SU-DHL-6 (cell line): ENCODE results near the gene VPS13D.

ENCODE experiments used
- H2AFZ ChIP-seq: fragments of 200-600 bp; sonication (generic); 2 replicates; pipeline ENCODE4 v1.6.1; 2014; ENCODE audit warnings: low read depth, mild to moderate bottlenecking, moderate library complexity, mixed read lengths, antibody characterized with exemption, low read length; ENCODE audit not compliant: severe bottlenecking
- H3F3A ChIP-seq: fragments of 200-600 bp; shearing (Covaris generic); 2 replicates; pipeline ENCODE4 v1.6.0; 2016; ENCODE audit warnings: antibody characterized with exemption, mild to moderate bottlenecking; ENCODE audit not compliant: insufficient read depth
- H3K27ac ChIP-seq: fragments of 200-600 bp; sonication (generic); 2 replicates; pipeline ENCODE4 v1.5.1; 2016; ENCODE audit warnings: low read depth, mild to moderate bottlenecking, low read length, moderate library complexity, mixed read lengths
- H3K27me3 ChIP-seq: fragments of 200-600 bp; sonication (generic), shearing (Covaris generic); 2 replicates; pipeline ENCODE4 v1.6.0; 2014; ENCODE audit warnings: mild to moderate bottlenecking, low read length
- H3K36me3 ChIP-seq: fragments of 200-600 bp; sonication (generic); 2 replicates; pipeline ENCODE4 v1.6.1; 2014; ENCODE audit warnings: mild to moderate bottlenecking, low read length, mixed read lengths
- H3K4me2 ChIP-seq: fragments of 300-600, 200-600 bp; shearing (Covaris generic), sonication (generic); 2 replicates; pipeline ENCODE4 v1.6.0; 2014; ENCODE audit warnings: low read length, low read depth, mild to moderate bottlenecking; ENCODE audit not compliant: poor library complexity, severe bottlenecking
- H3K4me3 ChIP-seq: fragments of 200-600 bp; sonication (generic); 2 replicates; pipeline ENCODE4 v1.5.1; 2014; ENCODE audit warnings: antibody characterized with exemption, low read length, mild to moderate bottlenecking, mixed read lengths; ENCODE audit not compliant: insufficient read depth, poor library complexity, severe bottlenecking
- H3K79me2 ChIP-seq: fragments of 200-600 bp; sonication (generic); 2 replicates; pipeline ENCODE4 v1.6.1; 2014; ENCODE audit warnings: mild to moderate bottlenecking, low read length, moderate library complexity; ENCODE audit not compliant: insufficient read depth
- H3K9ac ChIP-seq: fragments of 200-600 bp; sonication (generic); 2 replicates; pipeline ENCODE4 v1.7.0; 2014; ENCODE audit warnings: mild to moderate bottlenecking, low read length
- H3K9me2 ChIP-seq: fragments of 200-600 bp; sonication (generic); replicated peaks from 2 replicates; pipeline ENCODE4 v1.6.1; 2014; ENCODE audit warnings: low read length; ENCODE audit not compliant: insufficient read depth
- H3K9me3 ChIP-seq: fragments of 200-600 bp; sonication (generic); 2 replicates; pipeline ENCODE4 v1.6.1; 2014; ENCODE audit warnings: low read length, mixed read lengths; ENCODE audit not compliant: insufficient read depth
- H4K20me1 ChIP-seq: fragments of 200-600 bp; sonication (generic); 2 replicates; pipeline ENCODE4 v1.6.1; 2014; ENCODE audit warnings: low read depth, mild to moderate bottlenecking, antibody characterized with exemption, low read length, moderate library complexity, mixed read lengths
- EZH2phosphoT487 ChIP-seq: fragments of 200-600 bp; sonication (generic), shearing (Covaris generic); conservative IDR thresholded peaks from 2 replicates; pipeline ENCODE4 v1.6.1; 2018; ENCODE audit warnings: mild to moderate bottlenecking, antibody characterized with exemption, low read length, moderate library complexity, mixed read lengths
- TF ChIP-seq, protein P1 (sequence below): fragments of 200-600 bp; sonication (generic); IDR thresholded peaks from one replicate; pipeline ENCODE4 v1.5.1; 2017; ENCODE audit warnings: antibody characterized with exemption, mild to moderate bottlenecking, low read length, moderate library complexity; ENCODE audit not compliant: insufficient read depth, poor library complexity, severe bottlenecking

VPS13D gene

DNA sequence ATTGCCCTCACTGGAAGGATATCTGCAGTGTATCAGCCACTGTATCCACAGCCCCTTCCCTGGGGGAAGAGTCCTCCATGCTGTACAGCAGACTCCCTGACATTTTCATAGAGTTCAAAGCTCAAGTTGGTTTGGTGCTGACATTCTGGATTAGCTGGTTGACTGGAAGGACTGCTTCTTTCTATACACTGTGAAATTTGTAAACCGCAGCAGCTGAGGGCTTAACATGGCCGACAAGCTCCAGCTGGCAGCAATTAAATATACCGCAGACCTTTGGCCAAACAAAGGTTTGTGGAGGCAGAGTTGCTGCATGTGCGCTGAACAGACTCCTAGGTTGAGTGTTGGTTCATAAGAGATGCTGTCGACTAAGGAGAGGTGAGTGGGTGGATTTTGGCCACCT lies 261.8 kb downstream of the VPS13D start:
- Histone ChIP-seq H3K27me3 (no peaks in the 10 kb centered on the region), H3K79me2 (no peaks in the 10 kb centered on the region), H3K4me3 (no peak overlapping the region), H4K20me1 (no peaks in the 10 kb centered on the region), H3K27ac (no peak overlapping the region), H3K36me3 (no peaks in the 10 kb centered on the region), H3K9me3 (no peaks in the 10 kb centered on the region), H3F3A (no peaks in the 10 kb centered on the region), H3K9ac (no peak overlapping the region), H3K9me2 (no peaks in the 10 kb centered on the region), H2AFZ (no peak overlapping the region), H3K4me2 (no peak overlapping the region)
- no peak for TF ChIP-seq EZH2phosphoT487
- TF ChIP-seq, protein P1, sequence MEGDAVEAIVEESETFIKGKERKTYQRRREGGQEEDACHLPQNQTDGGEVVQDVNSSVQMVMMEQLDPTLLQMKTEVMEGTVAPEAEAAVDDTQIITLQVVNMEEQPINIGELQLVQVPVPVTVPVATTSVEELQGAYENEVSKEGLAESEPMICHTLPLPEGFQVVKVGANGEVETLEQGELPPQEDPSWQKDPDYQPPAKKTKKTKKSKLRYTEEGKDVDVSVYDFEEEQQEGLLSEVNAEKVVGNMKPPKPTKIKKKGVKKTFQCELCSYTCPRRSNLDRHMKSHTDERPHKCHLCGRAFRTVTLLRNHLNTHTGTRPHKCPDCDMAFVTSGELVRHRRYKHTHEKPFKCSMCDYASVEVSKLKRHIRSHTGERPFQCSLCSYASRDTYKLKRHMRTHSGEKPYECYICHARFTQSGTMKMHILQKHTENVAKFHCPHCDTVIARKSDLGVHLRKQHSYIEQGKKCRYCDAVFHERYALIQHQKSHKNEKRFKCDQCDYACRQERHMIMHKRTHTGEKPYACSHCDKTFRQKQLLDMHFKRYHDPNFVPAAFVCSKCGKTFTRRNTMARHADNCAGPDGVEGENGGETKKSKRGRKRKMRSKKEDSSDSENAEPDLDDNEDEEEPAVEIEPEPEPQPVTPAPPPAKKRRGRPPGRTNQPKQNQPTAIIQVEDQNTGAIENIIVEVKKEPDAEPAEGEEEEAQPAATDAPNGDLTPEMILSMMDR = no peak

- H3K36me3 ChIP-seq = no peaks in the 10 kb centered on the region
- no peaks in the 10 kb centered on the region for H3K27me3 ChIP-seq
- no peak overlapping the region for H3K27ac ChIP-seq
- H2AFZ ChIP-seq = no peak overlapping the region
- no peaks in the 10 kb centered on the region for H4K20me1 ChIP-seq
- H3K9ac ChIP-seq = no peak overlapping the region
- H3K4me2 ChIP-seq = no peak overlapping the region
- no peak for TF ChIP-seq EZH2phosphoT487
- TF ChIP-seq, protein P1 = no peak
- no peak overlapping the region for H3K4me3 ChIP-seq
- no peaks in the 10 kb centered on the region for H3F3A ChIP-seq
- H3K9me3 ChIP-seq = no peaks in the 10 kb centered on the region
- no peaks in the 10 kb centered on the region for H3K9me2 ChIP-seq
- no peaks in the 10 kb centered on the region for H3K79me2 ChIP-seq
Observed at GRCh38 chr1:12495725-12496124, 265.9 kb downstream of the VPS13D start.

DNA sequence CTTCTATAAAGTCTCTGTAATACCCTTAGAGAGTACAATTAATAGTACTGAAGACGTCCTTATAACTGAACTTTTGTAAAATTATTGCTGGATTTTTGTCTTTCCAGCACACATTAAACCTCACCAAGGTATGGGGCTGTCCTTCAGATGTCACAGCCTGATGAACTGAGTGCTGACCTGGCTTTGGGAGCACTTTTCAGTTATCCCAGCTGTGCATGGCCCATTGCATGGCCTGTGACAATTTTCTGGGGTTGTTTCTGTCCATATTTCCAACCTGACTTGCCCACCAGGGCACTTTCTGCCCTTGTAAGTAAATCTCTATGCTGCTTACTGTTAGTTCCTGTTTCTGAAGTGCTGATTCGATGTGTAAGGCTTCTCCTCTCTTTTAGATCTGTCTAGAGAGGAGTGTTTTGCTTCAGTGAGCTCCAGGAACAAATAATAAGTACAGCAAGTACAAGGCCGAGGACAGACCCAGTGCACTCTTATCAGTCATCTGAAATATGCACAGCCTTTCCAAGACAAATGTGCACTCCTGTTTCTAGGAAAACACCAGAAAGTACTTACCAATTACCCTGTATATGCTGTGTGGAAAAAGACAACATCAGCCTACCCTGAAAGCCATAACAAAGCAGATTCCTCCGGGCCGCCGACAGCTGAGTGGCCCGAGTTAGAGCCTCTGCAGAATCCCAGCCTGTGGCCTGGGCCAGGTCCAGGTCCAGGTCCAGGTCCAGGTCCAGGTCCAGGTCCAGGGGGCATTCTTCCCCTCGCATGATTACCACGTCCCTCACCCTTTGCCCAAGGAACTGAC lies 266.5 kb downstream of the VPS13D start:
- Histone ChIP-seq H3K9me3 (no peaks in the 10 kb centered on the region), H3K4me2 (no peak overlapping the region), H3K4me3 (no peak overlapping the region), H3F3A (no peaks in the 10 kb centered on the region), H3K27ac (no peak overlapping the region), H2AFZ (no peak overlapping the region), H3K27me3 (no peaks in the 10 kb centered on the region), H3K36me3 (no peaks in the 10 kb centered on the region), H3K79me2 (no peaks in the 10 kb centered on the region), H4K20me1 (no peaks in the 10 kb centered on the region), H3K9me2 (no peaks in the 10 kb centered on the region), H3K9ac (no peak overlapping the region)
- no peak for TF ChIP-seq EZH2phosphoT487
- TF ChIP-seq, protein P1 = no peak
